Omental fat pad (tissue), 4 donors: ENCODE results near the gene NR1I3. TPM values are rescaled to one million over a fixed set of nuclear protein-coding genes. Genes with fewer than 3 reads are reported as not detected.

Experiments
- ATAC-seq: fragments of 150-250 bp; one replicate; pipeline ENCODE4 v1.9.1; 2016; ENCODE audit warnings: mild to moderate bottlenecking, moderate library complexity; ENCODE audit not compliant: low FRiP score
- DNase-seq: peaks from one replicate; pipeline ENCODE4 v3.0.0-alpha.2; 2019; ENCODE audit warnings: low spot score
- total RNA-seq, 4 donors: library from RNA; depleted of rRNA; stranded (reverse); fragments of >200 nt; gene quantifications; one replicate each; pipeline ENCODE4 v1.1.0, GENCODE V29; 2016
- TF ChIP-seq, protein P1 (sequence below), 3 donors: fragments of 450-650 bp; IDR thresholded peaks; one replicate each; pipeline ENCODE4 v1.5.1; 2016 to 2017; ENCODE audit warnings: antibody characterized with exemption in 3 of 3, mild to moderate bottlenecking in 3 of 3, moderate library complexity in 2 of 3

Gene NR1I3
- total RNA-seq, 4 donors from 2014 or later: not detected

DNA sequence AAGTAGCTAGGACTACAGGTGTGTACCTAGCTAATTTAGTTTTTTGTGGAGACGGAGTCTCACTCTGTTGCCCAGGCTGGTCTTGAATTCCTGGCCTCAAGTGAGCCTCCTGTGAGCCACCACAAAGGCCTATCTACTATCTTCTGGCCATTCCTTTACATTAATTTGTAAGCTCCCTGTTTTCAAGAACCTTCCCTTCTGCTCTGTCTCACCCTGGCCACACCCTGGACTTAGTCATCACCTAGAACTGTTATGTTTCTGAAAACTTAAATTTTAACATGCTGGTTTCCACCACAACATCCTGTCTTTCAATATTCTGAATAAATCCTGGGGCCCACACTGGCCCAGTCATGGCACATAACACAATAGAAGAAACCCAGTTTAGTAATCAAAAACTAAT lies 55.8 kb downstream of the NR1I3 start:
- TF ChIP-seq, protein P1, sequence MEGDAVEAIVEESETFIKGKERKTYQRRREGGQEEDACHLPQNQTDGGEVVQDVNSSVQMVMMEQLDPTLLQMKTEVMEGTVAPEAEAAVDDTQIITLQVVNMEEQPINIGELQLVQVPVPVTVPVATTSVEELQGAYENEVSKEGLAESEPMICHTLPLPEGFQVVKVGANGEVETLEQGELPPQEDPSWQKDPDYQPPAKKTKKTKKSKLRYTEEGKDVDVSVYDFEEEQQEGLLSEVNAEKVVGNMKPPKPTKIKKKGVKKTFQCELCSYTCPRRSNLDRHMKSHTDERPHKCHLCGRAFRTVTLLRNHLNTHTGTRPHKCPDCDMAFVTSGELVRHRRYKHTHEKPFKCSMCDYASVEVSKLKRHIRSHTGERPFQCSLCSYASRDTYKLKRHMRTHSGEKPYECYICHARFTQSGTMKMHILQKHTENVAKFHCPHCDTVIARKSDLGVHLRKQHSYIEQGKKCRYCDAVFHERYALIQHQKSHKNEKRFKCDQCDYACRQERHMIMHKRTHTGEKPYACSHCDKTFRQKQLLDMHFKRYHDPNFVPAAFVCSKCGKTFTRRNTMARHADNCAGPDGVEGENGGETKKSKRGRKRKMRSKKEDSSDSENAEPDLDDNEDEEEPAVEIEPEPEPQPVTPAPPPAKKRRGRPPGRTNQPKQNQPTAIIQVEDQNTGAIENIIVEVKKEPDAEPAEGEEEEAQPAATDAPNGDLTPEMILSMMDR (IDR thresholded peaks at IDR 0.05): no peak
- DNase-seq (no peak), ATAC-seq (no peak)

DNA sequence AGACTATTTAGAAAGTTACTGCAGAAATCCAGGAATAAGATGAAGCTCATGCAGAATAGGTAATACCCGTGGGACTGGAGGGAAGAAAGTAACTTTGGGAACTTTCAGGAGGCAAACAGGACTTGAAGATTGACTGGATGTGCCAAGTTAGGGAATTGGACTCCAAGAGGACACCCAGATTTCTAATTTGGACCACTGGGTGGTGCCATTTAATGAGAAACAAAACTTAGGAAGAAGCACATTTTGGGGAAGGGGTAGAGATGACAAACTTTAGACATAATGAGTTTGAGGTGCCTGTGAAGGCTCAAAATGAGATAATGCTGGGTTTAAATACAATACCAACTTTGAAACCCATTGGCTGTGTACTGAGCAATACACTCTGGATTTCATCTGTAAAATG lies 57.4 kb downstream of the NR1I3 start:
- no peak for ATAC-seq
- DNase-seq: no peak
- TF ChIP-seq, protein P1 (IDR thresholded peaks at IDR 0.05): no peak

DNA sequence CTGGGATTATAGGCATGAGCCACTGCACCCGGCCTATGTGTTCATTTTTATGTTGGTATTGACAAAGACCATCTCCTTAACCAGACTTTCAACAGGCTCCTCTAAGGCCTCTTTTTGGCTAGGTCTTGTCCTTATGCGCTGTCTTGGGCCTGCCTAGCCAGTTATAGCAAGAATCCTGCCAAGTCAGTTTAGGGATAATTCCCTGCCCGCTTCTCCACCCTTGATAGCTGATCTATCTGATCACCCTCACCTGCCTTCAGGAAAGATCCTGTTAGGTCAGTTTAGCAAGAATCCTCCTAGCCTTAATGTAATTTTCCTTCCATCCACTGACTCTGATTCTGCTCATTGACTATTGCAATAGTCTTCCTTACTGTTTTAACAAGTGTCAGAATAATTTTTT lies 58.3 kb downstream of the NR1I3 start:
- ATAC-seq (no peak), DNase-seq (no peak)
- TF ChIP-seq, protein P1 (IDR thresholded peaks at IDR 0.05): no peak

Other genes with a start within 250 kb of the NR1I3 start
- gene F11R, start 217.1 kb downstream of the NR1I3 start, total RNA-seq: 10 to 100 TPM; 31.7 to 52.8 (median 44.4) TPM
- gene TSTD1, start 199.2 kb downstream of the NR1I3 start, total RNA-seq: 10 to 100 TPM; 26.0 to 43.1 (median 30.5) TPM
- gene USF1, start 192.2 kb downstream of the NR1I3 start, total RNA-seq: 10 to 100 TPM; 44.8 to 87.5 (median 61.4) TPM
- gene ARHGAP30, start 168.3 kb downstream of the NR1I3 start, total RNA-seq: 10 to 100 TPM in 3 of 4 donors, 1 to 10 TPM in 1; 9.8 to 32.3 (median 24.7) TPM
- under 1 TPM in 1 of 4 donors, not detected in 3; 0.72 TPM for gene NECTIN4, start 148.6 kb downstream of the NR1I3 start, total RNA-seq
- gene KLHDC9, start 139.8 kb downstream of the NR1I3 start, total RNA-seq: 1 to 10 TPM in 2 of 4 donors, under 1 TPM in 1, not detected in 1; 0.60 to 2.2 (median 1.5) TPM
- 10 to 100 TPM; 30.6 to 90.1 (median 50.0) TPM for gene PFDN2, start 120.2 kb downstream of the NR1I3 start, total RNA-seq
- gene NIT1, start 120.1 kb downstream of the NR1I3 start, total RNA-seq: 100 to 1,000 TPM in 1 of 4 donors, 10 to 100 TPM in 3; 28.1 to 122 (median 33.4) TPM
- 10 to 100 TPM; 32.0 to 54.8 (median 43.1) TPM for gene DEDD, start 105.5 kb downstream of the NR1I3 start, total RNA-seq
- 10 to 100 TPM; 73.6 to 96.7 (median 78.4) TPM for gene UFC1, start 84.2 kb downstream of the NR1I3 start, total RNA-seq
- gene USP21, start 78.7 kb downstream of the NR1I3 start, total RNA-seq: 10 to 100 TPM in 3 of 4 donors, 1 to 10 TPM in 1; 7.8 to 19.5 (median 12.7) TPM
- gene PPOX, start 71.8 kb downstream of the NR1I3 start, total RNA-seq: 10 to 100 TPM; 12.5 to 28.4 (median 13.8) TPM
- gene B4GALT3, start 60.7 kb downstream of the NR1I3 start, total RNA-seq: 10 to 100 TPM; 20.6 to 50.7 (median 37.1) TPM
- gene ADAMTS4, start 39.1 kb downstream of the NR1I3 start, total RNA-seq: 100 to 1,000 TPM in 2 of 4 donors, 10 to 100 TPM in 2; 38.5 to 238 (median 121) TPM
- 100 to 1,000 TPM in 3 of 4 donors, 10 to 100 TPM in 1; 89.4 to 136 (median 122) TPM for gene NDUFS2, start 35.8 kb downstream of the NR1I3 start, total RNA-seq
- 100 to 1,000 TPM in 3 of 4 donors, 10 to 100 TPM in 1; 96.3 to 346 (median 179) TPM for gene FCER1G, start 22.9 kb downstream of the NR1I3 start, total RNA-seq
- gene APOA2, start 14.6 kb downstream of the NR1I3 start, total RNA-seq: not detected
- 10 to 100 TPM in 3 of 4 donors, 1 to 10 TPM in 1; 9.6 to 15.4 (median 13.4) TPM for gene TOMM40L, start 12.1 kb downstream of the NR1I3 start, total RNA-seq
- under 1 TPM in 2 of 4 donors, not detected in 2; 0.56 to 0.63 TPM for gene PCP4L1, start 20.5 kb upstream of the NR1I3 start, total RNA-seq
- gene MPZ, start 71.8 kb upstream of the NR1I3 start, total RNA-seq: 1 to 10 TPM; 1.8 to 9.0 (median 4.2) TPM
- 10 to 100 TPM; 22.9 to 66.3 (median 49.3) TPM for gene SDHC, start 76.2 kb upstream of the NR1I3 start, total RNA-seq
- gene CFAP126, start 129.7 kb upstream of the NR1I3 start, total RNA-seq: not detected